ENCODE results near the gene MYLK.

GRCh38 chr3:123899300-123899865 is 15.3 kb upstream of the MYLK start:
- TF ChIP-seq POLR2A (IDR thresholded peaks at IDR 0.05) (no peak), POLR2AphosphoS5 (IDR thresholded peaks at IDR 0.05) (no peak)

Measured in stomach (tissue), 4 donors.